NCI-H2196 treated with DMSO at 0.1 percent for 48 hours (cell line): Measurements from ENCODE around the gene AMOTL1.
"Not testable (repeated sequence)": the region's sequence is repeated elsewhere in the genome, so short reads cannot be mapped to it uniquely, and the experiment has no call there.

Experiments used
- DNase-seq: peaks from one replicate; lab custom pipeline; 2025; ENCODE audit not compliant: unreplicated experiment; lab: John Stamatoyannopoulos, UW

Gene AMOTL1

GRCh38 chr11:94821439-94821838 lies 53.3 kb downstream of the AMOTL1 start:
- DNase-seq, result no peak

- DNase-seq, result no peak
Measured at GRCh38 chr11:94822080-94822479, 53.9 kb downstream of the AMOTL1 start.

DNA sequence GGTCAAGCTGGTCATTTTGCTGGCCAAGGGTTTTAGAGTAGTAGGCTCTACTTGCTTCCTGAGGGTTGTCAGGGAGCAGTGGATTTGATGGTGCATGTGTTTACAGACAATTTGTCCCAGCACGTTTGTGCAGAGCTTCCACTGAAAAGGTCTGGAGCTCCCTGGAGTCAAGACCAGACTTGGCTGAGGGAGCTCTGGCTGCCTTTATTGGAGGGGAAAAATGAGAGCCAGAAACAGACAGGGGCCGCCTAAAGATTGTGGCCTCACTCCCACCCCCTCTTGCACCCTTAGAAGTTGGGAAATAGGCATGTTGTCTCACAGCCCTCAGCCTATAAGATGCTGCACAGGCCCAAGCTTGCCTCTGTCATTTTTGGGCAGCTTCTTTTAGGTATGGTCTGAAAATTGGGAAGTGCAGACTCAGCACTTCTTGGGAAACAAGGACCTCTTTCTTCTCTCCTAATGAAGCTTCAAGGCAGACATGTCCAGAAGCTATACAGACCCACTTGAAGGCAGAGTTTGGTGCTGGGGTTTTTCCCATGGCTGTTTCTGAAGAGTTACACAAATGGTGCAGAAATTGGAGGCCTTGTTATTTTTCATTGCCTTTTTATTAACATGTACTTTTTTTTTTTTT lies 55.1 kb downstream of the AMOTL1 start:
- DNase-seq, result no peak

- no peak for DNase-seq
Measured at GRCh38 chr11:94825031-94825430, 56.9 kb downstream of the AMOTL1 start.

GRCh38 chr11:94825481-94825880 lies 57.3 kb downstream of the AMOTL1 start:
- no peak for DNase-seq

GRCh38 chr11:94826415-94826814 lies 58.3 kb downstream of the AMOTL1 start:
- DNase-seq, result no peak

- no peak for DNase-seq
Measured at GRCh38 chr11:94828088-94828487, 59.9 kb downstream of the AMOTL1 start.

- DNase-seq, result no peak
Measured at GRCh38 chr11:94830722-94831510, 62.8 kb downstream of the AMOTL1 start.

DNA sequence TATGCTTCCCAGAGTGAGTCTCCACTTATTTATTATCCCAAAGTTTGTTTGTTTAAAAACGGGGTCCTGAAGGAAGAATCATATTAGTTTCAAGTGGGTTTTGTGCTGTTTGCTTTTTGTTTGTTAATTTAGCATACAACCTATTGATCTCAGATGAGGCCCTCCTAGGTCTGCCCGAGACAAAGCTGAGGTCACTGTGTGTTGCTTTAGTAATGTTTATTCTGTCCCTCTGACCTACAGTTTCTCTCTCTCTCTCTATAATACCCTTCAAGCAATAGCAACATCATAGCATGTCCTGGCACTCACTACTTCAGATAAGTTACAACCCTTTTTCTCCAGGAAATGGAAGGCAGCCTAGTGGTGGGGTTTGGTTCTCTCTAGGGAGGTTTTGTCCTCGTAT lies 63.4 kb downstream of the AMOTL1 start:
- DNase-seq, result no peak

GRCh38 chr11:94832604-94833235 lies 64.6 kb downstream of the AMOTL1 start:
- no peak for DNase-seq

DNA sequence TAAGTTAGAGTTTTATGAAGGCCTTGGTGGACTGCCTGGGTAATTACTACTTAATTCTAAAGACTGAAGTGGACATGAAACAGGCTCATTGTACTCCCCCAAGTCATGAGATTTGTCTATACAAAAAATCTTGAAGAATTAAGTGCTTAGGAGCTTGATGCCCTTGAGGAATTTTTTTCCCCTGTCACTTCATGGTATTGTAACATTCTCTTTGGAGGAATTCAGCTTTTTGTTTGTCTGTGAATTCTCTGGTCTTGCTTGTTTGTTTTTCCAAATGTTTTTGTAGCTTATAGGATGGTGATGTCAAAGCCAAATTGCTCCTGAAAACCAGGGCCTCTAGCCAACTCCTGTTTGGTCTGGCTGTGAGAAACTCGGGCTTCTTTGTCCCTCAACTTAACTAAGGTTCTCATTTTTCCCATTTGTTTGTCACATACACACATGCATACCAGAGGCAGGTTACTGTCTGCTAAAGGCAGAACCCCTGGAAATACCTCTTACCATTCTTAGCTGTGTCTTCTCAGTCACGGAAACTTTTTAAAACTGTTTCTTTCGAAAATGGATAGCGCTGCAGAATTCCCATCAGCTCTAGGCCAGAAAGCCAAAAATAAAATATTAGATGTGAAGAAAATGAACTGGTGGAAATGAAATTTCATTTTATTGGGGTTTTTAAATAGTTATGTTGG lies 66.9 kb downstream of the AMOTL1 start:
- DNase-seq, result no peak

GRCh38 chr11:94835594-94835927 lies 67.4 kb downstream of the AMOTL1 start:
- DNase-seq, result no peak

DNA sequence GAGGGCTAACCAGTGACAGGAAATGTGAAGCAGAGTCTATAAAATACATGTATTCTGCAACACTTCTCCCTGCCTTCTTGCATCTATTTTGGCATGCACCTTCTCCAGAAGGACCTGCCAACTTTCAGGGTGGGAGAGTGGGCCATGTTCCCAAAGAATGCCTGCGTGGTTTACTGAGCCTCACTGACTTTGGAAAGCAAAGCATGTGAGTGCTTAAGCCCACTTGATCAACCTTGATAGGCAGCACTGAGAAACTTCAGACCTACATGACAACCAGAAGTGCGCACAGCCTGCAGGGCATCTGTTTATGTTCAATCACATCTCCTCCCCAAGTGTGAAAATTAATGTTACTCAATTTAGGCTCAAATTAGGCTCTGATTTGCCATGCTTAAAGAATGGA lies 69.2 kb downstream of the AMOTL1 start:
- DNase-seq, result no peak

GRCh38 chr11:94838027-94838731 lies 70.0 kb downstream of the AMOTL1 start:
- DNase-seq, result no peak

DNA sequence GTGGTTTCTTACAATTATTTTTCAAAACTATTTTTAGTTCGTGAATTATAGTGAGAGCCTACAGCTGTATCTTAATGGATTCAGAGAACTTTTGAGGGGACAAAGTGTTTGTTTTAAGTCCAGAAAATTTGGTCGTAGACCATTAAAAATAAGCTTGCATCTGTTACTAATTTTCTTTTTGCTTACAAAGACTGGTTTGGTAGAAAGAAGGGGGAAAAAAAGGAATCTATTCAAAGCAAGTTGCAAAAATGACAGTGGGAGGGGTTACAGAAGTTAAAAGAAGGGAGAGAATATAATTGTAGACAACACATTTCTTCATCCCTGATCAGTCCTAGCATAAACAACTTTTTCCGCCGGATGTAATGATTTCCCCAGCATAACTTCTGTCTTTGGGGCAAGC lies 72.1 kb downstream of the AMOTL1 start:
- no peak for DNase-seq

DNA sequence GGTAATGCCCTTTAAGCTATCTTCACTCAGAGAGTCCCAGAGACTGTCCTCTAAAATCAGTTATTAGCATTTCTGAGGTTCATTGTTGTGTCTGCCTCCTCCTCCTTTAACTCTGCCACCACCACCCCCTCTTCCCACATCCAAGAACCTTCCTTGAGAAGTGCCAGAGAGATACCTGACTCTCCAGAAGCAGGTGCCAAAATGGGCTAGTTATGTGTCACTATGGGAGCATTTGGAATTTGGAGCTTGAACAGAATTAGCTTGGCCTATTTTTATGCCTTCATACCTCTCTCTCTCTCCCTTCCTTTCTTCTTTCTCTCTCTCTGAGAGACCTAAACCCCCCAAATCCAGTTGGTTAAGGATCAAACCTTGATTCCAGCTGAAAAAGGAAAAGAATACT lies 75.9 kb downstream of the AMOTL1 start:
- no peak for DNase-seq

GRCh38 chr11:94845622-94846021 lies 77.5 kb downstream of the AMOTL1 start:
- peak; percentile 74 for DNase-seq

- no peak for DNase-seq
Measured at GRCh38 chr11:94849839-94850238, 81.7 kb downstream of the AMOTL1 start.

GRCh38 chr11:94851864-94852636 lies 83.9 kb downstream of the AMOTL1 start:
- no peak for DNase-seq

DNA sequence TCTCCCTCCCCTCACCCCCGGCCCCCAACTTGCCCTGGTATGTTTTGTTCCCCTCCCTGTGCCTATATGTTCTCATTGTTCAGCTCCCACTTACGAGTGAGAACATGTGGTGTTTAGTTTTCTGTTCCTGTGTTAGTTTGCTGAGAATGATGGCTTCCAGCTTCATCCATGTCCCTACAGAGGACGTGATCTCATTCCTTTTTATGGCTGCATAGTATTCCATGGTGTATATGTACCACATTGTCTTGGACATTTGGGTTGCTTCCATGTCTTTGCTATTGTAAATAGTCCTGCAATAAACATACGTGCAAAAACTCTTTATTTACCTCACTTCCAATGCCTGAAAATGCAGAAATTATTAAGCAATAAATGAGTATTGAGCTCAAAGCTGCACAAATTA lies 85.1 kb downstream of the AMOTL1 start:
- DNase-seq, result not testable (repeated sequence)
